H1 (cell line): Measurements from ENCODE around the gene BLOC1S1. TPM values are rescaled to one million over a fixed set of nuclear protein-coding genes. Genes with fewer than 3 reads are reported as not detected.

Experiments used
- CTCF ChIA-PET: fragments of 300-600 bp; sonication (Branson Sonifier 250); formaldehyde crosslinking; loops from one replicate; lab custom pipeline; 2021; ENCODE audit not compliant: partially characterized antibody; lab: Charles Lee
- POLR2A ChIA-PET: fragments of 300-600 bp; sonication (Branson Sonifier 250); formaldehyde crosslinking; loops from one replicate; lab custom pipeline; 2021; ENCODE audit warnings: inconsistent platforms; ENCODE audit not compliant: partially characterized antibody; lab: Charles Lee
- DNase-seq, 2 experiments: peaks; one replicate each; pipeline versions ENCODE4 v3.0.0 to v3.0.0-alpha.2; 2010 to 2022; ENCODE audit warnings: low spot score in 2 of 2, low read depth in 1 of 2, mixed read lengths in 1 of 2
- FAIRE-seq: peaks from 2 replicates; lab custom pipeline; 2011; peaks lifted over from hg19 to GRCh38; lab: Jason Lieb, UNC
- H2AFZ ChIP-seq: 2 replicates; pipeline ENCODE4 v1.8.1; 2012; ENCODE audit warnings: low read length, inconsistent platforms
- H2AK5ac ChIP-seq: 2 replicates; pipeline ENCODE4 v1.6.1; 2013; ENCODE audit warnings: low read depth, low read length
- H2BK120ac ChIP-seq: replicated peaks from 2 replicates; pipeline ENCODE3; 2013; ENCODE audit warnings: low read depth, low read length, inconsistent platforms
- H2BK12ac ChIP-seq: 2 replicates; pipeline ENCODE4 v1.6.1; 2013; ENCODE audit warnings: low read depth, low read length
- H2BK15ac ChIP-seq: 2 replicates; pipeline ENCODE4 v1.6.1; 2013; ENCODE audit warnings: low read length
- H2BK20ac ChIP-seq: 2 replicates; pipeline ENCODE4 v1.6.1; 2013; ENCODE audit warnings: low read length
- H2BK5ac ChIP-seq: 2 replicates; pipeline ENCODE4 v1.6.1; 2013; ENCODE audit warnings: low read depth, low read length
- H3K14ac ChIP-seq: 2 replicates; pipeline ENCODE4 v1.6.1; 2013; ENCODE audit warnings: inconsistent platforms; ENCODE audit not compliant: insufficient read length
- H3K18ac ChIP-seq: 2 replicates; pipeline ENCODE4 v1.6.1; 2013; ENCODE audit warnings: low read length; ENCODE audit errors: extremely low read depth
- H3K23ac ChIP-seq: 2 replicates; pipeline ENCODE4 v1.6.1; 2013; ENCODE audit warnings: inconsistent platforms; ENCODE audit not compliant: insufficient read length
- H3K23me2 ChIP-seq: 2 replicates; pipeline ENCODE4 v1.6.1; 2013; ENCODE audit warnings: low read depth, low read length
- H3K27ac ChIP-seq: 2 replicates; pipeline ENCODE4 v1.6.1; 2011; ENCODE audit warnings: low read depth, low read length, inconsistent platforms
- H3K27me3 ChIP-seq, 4 experiments: replicated peaks in 1 of 4; 1 replicate in 1 of 4; 2 replicates in 3 of 4; pipeline versions ENCODE4 v1.6.1 to v1.8.1; 2011 to 2013; ENCODE audit warnings: low read length in 3 of 4, mild to moderate bottlenecking in 3 of 4, inconsistent platforms in 2 of 4, mixed read lengths in 2 of 4, moderate library complexity in 1 of 4; ENCODE audit not compliant: control insufficient read depth in 3 of 4, insufficient read depth in 3 of 4; ENCODE audit errors: extremely low read depth in 1 of 4
- H3K36me3 ChIP-seq, 4 experiments: 2 replicates each; pipeline versions ENCODE4 v1.6.1 to v1.8.1; 2011 to 2013; ENCODE audit warnings: mild to moderate bottlenecking in 4 of 4, low read length in 3 of 4, moderate library complexity in 2 of 4, control low read depth in 1 of 4, inconsistent platforms in 1 of 4; ENCODE audit not compliant: insufficient read depth in 4 of 4, control insufficient read depth in 2 of 4
- H3K4ac ChIP-seq: replicated peaks from 2 replicates; pipeline ENCODE3; 2013; ENCODE audit warnings: low read length, low read depth, mixed read lengths, inconsistent platforms; ENCODE audit not compliant: insufficient read length
- H3K4me1 ChIP-seq, 4 experiments: replicated peaks in 1 of 4; 1 replicate in 1 of 4; 2 replicates in 3 of 4; pipeline versions ENCODE4 v1.6.1 to v1.8.1; 2011 to 2013; ENCODE audit warnings: low read length in 3 of 4, inconsistent platforms in 2 of 4, mixed read lengths in 1 of 4; ENCODE audit not compliant: insufficient read depth in 4 of 4, control insufficient read depth in 3 of 4
- H3K4me2 ChIP-seq, 2 experiments: 2 replicates each; pipeline versions ENCODE4 v1.6.1 to v1.8.1; 2011 to 2013; ENCODE audit warnings: low read depth in 2 of 2, low read length in 2 of 2, control low read depth in 1 of 2, inconsistent platforms in 1 of 2, mild to moderate bottlenecking in 1 of 2; ENCODE audit not compliant: insufficient read depth in 1 of 2
- H3K4me3 ChIP-seq, 4 experiments: fragments of 200-600, 300-600 bp in 1 of 4; sonication (generic), shearing (Covaris generic), sonication (Bioruptor Twin) in 1 of 4; 2 replicates each; pipeline versions ENCODE4 v1.5.1 to v1.8.1; 2011 to 2016; ENCODE audit warnings: low read length in 4 of 4, low read depth in 3 of 4, control low read depth in 2 of 4, inconsistent platforms in 2 of 4, mild to moderate bottlenecking in 2 of 4, mixed read lengths in 1 of 4, moderate library complexity in 1 of 4; ENCODE audit not compliant: insufficient read depth in 2 of 4; ENCODE audit errors: extremely low read depth in 1 of 4
- H3K56ac ChIP-seq: replicated peaks from 2 replicates; pipeline ENCODE3; 2013; ENCODE audit warnings: low read depth, mild to moderate bottlenecking, mixed read lengths, low read length, inconsistent platforms; ENCODE audit not compliant: insufficient read length
- H3K79me1 ChIP-seq: 2 replicates; pipeline ENCODE4 v1.6.1; 2013; ENCODE audit warnings: low read depth, low read length, control low read depth
- H3K79me2 ChIP-seq, 2 experiments: 2 replicates each; pipeline versions ENCODE4 v1.6.1 to v1.8.1; 2012 to 2013; ENCODE audit warnings: low read length in 2 of 2, mild to moderate bottlenecking in 2 of 2, inconsistent platforms in 1 of 2; ENCODE audit not compliant: insufficient read depth in 2 of 2, control insufficient read depth in 1 of 2
- H3K9ac ChIP-seq, 4 experiments: replicated peaks in 1 of 4; 1 replicate in 1 of 4; 2 replicates in 3 of 4; pipeline versions ENCODE4 v1.6.1 to v1.8.1; 2011 to 2013; ENCODE audit warnings: low read depth in 3 of 4, low read length in 3 of 4, control low read depth in 2 of 4, mild to moderate bottlenecking in 2 of 4, moderate library complexity in 2 of 4, inconsistent platforms in 1 of 4; ENCODE audit errors: extremely low read depth in 1 of 4
- H3K9me3 ChIP-seq, 2 experiments: 2 replicates each; pipeline versions ENCODE4 v1.6.1 to v1.8.1; 2012 to 2013; ENCODE audit warnings: mild to moderate bottlenecking in 2 of 2, moderate library complexity in 2 of 2, control low read depth in 1 of 2, inconsistent platforms in 1 of 2, low read depth in 1 of 2, low read length in 1 of 2, mixed read lengths in 1 of 2; ENCODE audit not compliant: insufficient read depth in 2 of 2
- H4K20me1 ChIP-seq, 2 experiments: replicated peaks in 1 of 2; 2 replicates each; pipeline versions ENCODE3 to v1.8.1; 2011 to 2013; ENCODE audit warnings: inconsistent platforms in 2 of 2, low read length in 2 of 2, mild to moderate bottlenecking in 1 of 2; ENCODE audit not compliant: insufficient read depth in 2 of 2, control insufficient read depth in 1 of 2
- H4K5ac ChIP-seq: 2 replicates; pipeline ENCODE4 v1.6.1; 2013; ENCODE audit warnings: low read length, low read depth, mixed read lengths, inconsistent platforms; ENCODE audit not compliant: insufficient read length
- H4K8ac ChIP-seq: 2 replicates; pipeline ENCODE4 v1.8.0; 2013; ENCODE audit warnings: mild to moderate bottlenecking, moderate library complexity, low read length, inconsistent platforms; ENCODE audit not compliant: insufficient read depth; ENCODE audit errors: extremely low read depth
- H4K91ac ChIP-seq: replicated peaks from 2 replicates; pipeline ENCODE3; 2013; ENCODE audit warnings: low read length, mixed read lengths, inconsistent platforms; ENCODE audit not compliant: insufficient read length
- CEBPB ChIP-seq: IDR thresholded peaks from 2 replicates; pipeline ENCODE4 v1.6.1; 2012; ENCODE audit warnings: low read depth, low read length
- CTBP2 ChIP-seq: IDR thresholded peaks from 2 replicates; pipeline ENCODE4 v1.7.0; 2011; ENCODE audit warnings: borderline replicate concordance, mild to moderate bottlenecking, moderate library complexity, mixed read lengths, low read length; ENCODE audit not compliant: insufficient read depth, insufficient read length
- GTF2F1 ChIP-seq: IDR thresholded peaks from 2 replicates; pipeline ENCODE4 v1.6.1; 2012; ENCODE audit warnings: low read depth, low read length, improper control_type of control experiment, borderline replicate concordance
- MAFK ChIP-seq: IDR thresholded peaks from 2 replicates; pipeline ENCODE4 v1.6.1; 2012; ENCODE audit warnings: low read depth, mild to moderate bottlenecking, improper control_type of control experiment, low read length
- NRF1 ChIP-seq: IDR thresholded peaks from 2 replicates; pipeline ENCODE4 v1.6.1; 2011; ENCODE audit warnings: mild to moderate bottlenecking, low read depth, low read length, improper control_type of control experiment
- RAD21 ChIP-seq, 2 experiments: IDR thresholded peaks in 1 of 2; conservative IDR thresholded peaks in 1 of 2; 2 replicates each; pipeline ENCODE4 v1.6.1; 2011; ENCODE audit warnings: low read depth in 2 of 2, low read length in 2 of 2, improper control_type of control experiment in 1 of 2, inconsistent platforms in 1 of 2, mild to moderate bottlenecking in 1 of 2, moderate library complexity in 1 of 2
- SP4 ChIP-seq: IDR thresholded peaks from 2 replicates; pipeline ENCODE4 v1.6.1; 2012; ENCODE audit warnings: low read length, inconsistent platforms
- TBP ChIP-seq: IDR thresholded peaks from 2 replicates; pipeline ENCODE4 v1.6.1; 2011; ENCODE audit warnings: low read depth, low read length, improper control_type of control experiment
- TEAD4 ChIP-seq: IDR thresholded peaks from 2 replicates; pipeline ENCODE4 v1.6.1; 2012; ENCODE audit warnings: low read depth, low read length, inconsistent platforms, mixed read lengths
- YY1 ChIP-seq: IDR thresholded peaks from 2 replicates; pipeline ENCODE4 v1.6.1; 2011; ENCODE audit warnings: low read depth, mild to moderate bottlenecking, low read length
- WGBS, 2 experiments: shearing (Covaris generic) in 1 of 2; methylation state at CpG; one replicate each; pipeline versions ENCODE4 v1.1.6 to v1.1.7; 2013 to 2015; ENCODE audit warnings: low lambda C conversion rate in 2 of 2, mixed read lengths in 2 of 2, inconsistent platforms in 1 of 2, low coverage in 1 of 2, missing lambda C conversion rate in 1 of 2; ENCODE audit not compliant: insufficient replicate concordance in 2 of 2, insufficient coverage in 1 of 2, insufficient read length in 1 of 2; ENCODE audit errors: extremely low coverage in 1 of 2, missing lambda C conversion rate in 1 of 2; 5-methylcytosine and 5-hydroxymethylcytosine counted together
- polyA plus RNA-seq, 7 experiments: library from polyadenylated mRNA; depleted of rRNA in 3 of 7; stranded (reverse) in 5 of 7; unstranded in 2 of 7; fragments of >200 nt in 5 of 7; fragments of 200-250 nt in 2 of 7; gene quantifications; 1 replicate in 5 of 7; 2 replicates in 1 of 7; 4 replicates in 1 of 7; pipeline versions ENCODE4 v1.2.1 to v1.2.3, GENCODE V29; 2011 to 2013; ENCODE audit warnings: missing spikeins in 2 of 7, mixed read lengths in 2 of 7
- total RNA-seq: library from RNA; stranded (reverse); fragmentation: NEBNext Ultra II Directional; extraction: Animal tissue kit (Norgen Biotek cat#: 25700); gene quantifications from 2 replicates; pipeline ENCODE4 v1.2.1, GENCODE V29; 2021
- TF ChIP-seq, protein P1 (sequence below): IDR thresholded peaks from 2 replicates; pipeline ENCODE4 v1.6.1; 2012; ENCODE audit warnings: inconsistent platforms

The BLOC1S1 gene
- total and polyA plus RNA-seq, 2 of the 8 experiments (the other 6 are each of a cell fraction or from before 2014, with no cell fraction given): 91.1 to 185 TPM

DNA sequence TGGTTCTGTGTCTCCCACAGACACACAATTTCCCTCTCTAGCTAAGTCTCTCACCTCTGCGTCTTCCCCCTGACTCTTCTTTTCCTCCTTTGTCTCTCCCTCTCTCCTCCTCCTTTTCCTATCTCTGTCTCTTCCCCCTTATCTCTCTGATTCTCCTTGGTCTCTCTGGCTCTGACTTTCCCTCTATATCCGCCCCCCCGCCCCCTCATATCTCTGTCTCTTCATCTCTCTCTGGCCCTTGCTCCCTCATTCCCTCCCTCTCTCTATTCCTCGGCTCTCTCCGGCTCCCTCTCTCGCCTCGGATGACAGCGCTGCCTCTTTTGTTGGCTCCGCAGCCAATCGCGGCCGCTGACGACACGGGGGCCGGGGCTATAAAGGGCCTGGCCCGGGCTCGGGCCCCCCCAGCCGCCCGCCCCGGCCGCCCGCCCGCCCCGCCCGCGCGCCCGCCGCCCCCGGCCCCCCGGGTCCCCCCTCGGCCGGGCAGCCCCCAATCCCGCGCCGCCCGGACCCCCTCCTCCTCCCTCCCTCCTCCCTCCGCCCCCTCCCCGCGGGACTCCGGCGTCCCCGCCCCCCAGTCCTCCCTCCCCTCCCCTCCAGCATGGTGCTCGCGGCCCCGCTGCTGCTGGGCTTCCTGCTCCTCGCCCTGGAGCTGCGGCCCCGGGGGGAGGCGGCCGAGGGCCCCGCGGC lies 27.0 kb downstream of the BLOC1S1 start, which contains the start of gene GDF11:
GDF11 (plus strand) TSS at position 404 of the 687 bp plus-strand sequence; CDS start at position 599, 195 bp downstream.
- Histone ChIP-seq H3K4me3 (peak within 1 kb of the TSS; percentile 80 to 99 (median 92)), H3K4me1 (peaks cover 5 to 35% (median 14%) of the 10 kb centered on the region in 4 experiments), H3K14ac (no peak within 1 kb of the TSS), H2BK120ac (no peak within 1 kb of the TSS), H2BK15ac (0 out of 2 replicates have a peak within 1 kb of the TSS, but pooled peaks have one; percentile 46), H3K9me3 (no peaks in the 10 kb centered on the region), H2AK5ac (0 out of 2 replicates have a peak within 1 kb of the TSS, but pooled peaks have one; percentile 47), H3K27me3 (no peaks in the 10 kb centered on the region), H3K56ac (peak within 1 kb of the TSS; percentile 91), H3K18ac (peak within 1 kb of the TSS; percentile 99), H3K79me1 (peaks cover 8% of the 10 kb centered on the region), H3K4ac (peak within 1 kb of the TSS; percentile 72), H3K36me3 (no peaks in the 10 kb centered on the region; a peak in 1 of 8 replicates), H2AFZ (no peak within 1 kb of the TSS), H3K79me2 (peaks cover 7 to 38% of the 10 kb centered on the region in 2 experiments), H2BK12ac (peak within 1 kb of the TSS; percentile 91; the same call in 1 of the 2 replicates), H4K20me1 (peaks cover 1 to 4% of the 10 kb centered on the region in 2 experiments), H4K91ac (peak within 1 kb of the TSS; percentile 92), H4K5ac (peak within 1 kb of the TSS; percentile 98), H4K8ac (no peak within 1 kb of the TSS; the same call in 1 of the 2 replicates), H3K27ac (peak within 1 kb of the TSS; percentile 74; the same call in 1 of the 2 replicates), H3K23me2 (peaks cover 32% of the 10 kb centered on the region), H3K4me2 (peak within 1 kb of the TSS; percentile 85 to 93), H3K23ac (no peak within 1 kb of the TSS), H2BK5ac (peak within 1 kb of the TSS; percentile 89), H2BK20ac (peak within 1 kb of the TSS; percentile 86; the same call in 1 of the 2 replicates), H3K9ac (peak within 1 kb of the TSS; percentile 57 to 90 (median 72); a peak in 6 of 7 replicates)
- ChIA-PET CTCF (interaction anchor here (0.6 to 11.1 kb wide), 15 partner anchors 8 to 1939 kb away, joined by 3 to 224 read pairs (median 4); partner anchors contain the start of genes ORMDL2 and SARNP), POLR2A (interaction anchor here (0.6 to 46.5 kb wide), 18 partner anchors 1 to 361 kb away, joined by 3 to 809 read pairs (median 6); partner anchors contain the start of genes CD63, DNAJC14, GDF11 and ITGA7)
- no peak for FAIRE-seq
- 4% methylated on average over 3 of the region's 53 CpGs; no CpG with 5 or more reads in 1 of the 2 experiments for WGBS, 2 experiments
- peak in 1 of 2 experiments; percentile 82 for DNase-seq
- no peak for TF ChIP-seq TEAD4
- TF ChIP-seq TBP: peak; percentile 77
- TF ChIP-seq CTBP2: no peak
- no peak for TF ChIP-seq RAD21 (IDR thresholded peaks at IDR 0.05 in 1 of 2, conservative IDR thresholded peaks at IDR 0.05 in 1 of 2; ENCODE audit: low read depth in 2 of 2, low read length in 2 of 2)
- TF ChIP-seq, protein P1, sequence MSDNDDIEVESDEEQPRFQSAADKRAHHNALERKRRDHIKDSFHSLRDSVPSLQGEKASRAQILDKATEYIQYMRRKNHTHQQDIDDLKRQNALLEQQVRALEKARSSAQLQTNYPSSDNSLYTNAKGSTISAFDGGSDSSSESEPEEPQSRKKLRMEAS: no peak
- TF ChIP-seq NRF1: no peak
- no peak for TF ChIP-seq MAFK
- TF ChIP-seq YY1: no peak
- no peak for TF ChIP-seq GTF2F1
- TF ChIP-seq SP4: no peak
- TF ChIP-seq CEBPB: no peak
